ENCODE data around the gene NUDCD2.

NUDCD2 gene

GRCh38 chr5:163459819-163460561 is at the start of gene NUDCD2:
TSS of gene NUDCD2 (minus strand) at chr5:163460102. CDS start at chr5:163460050, 52 bp downstream.
- DNase-seq = peak; percentile 94

- no peak for DNase-seq
Observed at GRCh38 chr5:163509291-163509951, 49.5 kb upstream of the NUDCD2 start.

- DNase-seq = no peak
Observed at GRCh38 chr5:163508753-163509152, 48.9 kb upstream of the NUDCD2 start.

- DNase-seq = no peak
Observed at GRCh38 chr5:163506726-163507125, 46.8 kb upstream of the NUDCD2 start.

- peak; percentile 33 for DNase-seq
Observed at GRCh38 chr5:163506095-163506457, 46.2 kb upstream of the NUDCD2 start.

GRCh38 chr5:163505368-163506094 is 45.6 kb upstream of the NUDCD2 start, which contains the start of gene MAT2B:
TSS of gene MAT2B (plus strand) at chr5:163505619. CDS start at chr5:163505687, 68 bp downstream.
- peak; percentile 94 for DNase-seq

- no peak for DNase-seq
Observed at GRCh38 chr5:163505049-163505367, 45.1 kb upstream of the NUDCD2 start.

- DNase-seq = peak; percentile 63
Observed at GRCh38 chr5:163504079-163504931, 44.4 kb upstream of the NUDCD2 start.

- peak; percentile 46 for DNase-seq
Observed at GRCh38 chr5:163503106-163504078, 43.5 kb upstream of the NUDCD2 start.

- no peak for DNase-seq
Observed at GRCh38 chr5:163502521-163502920, 42.6 kb upstream of the NUDCD2 start.

- no peak for DNase-seq
Observed at GRCh38 chr5:163498886-163499285, 39.0 kb upstream of the NUDCD2 start.

- DNase-seq = no peak
Observed at GRCh38 chr5:163497315-163497714, 37.4 kb upstream of the NUDCD2 start.

GRCh38 chr5:163496286-163496685 is 36.4 kb upstream of the NUDCD2 start:
- no peak for DNase-seq

GRCh38 chr5:163489745-163490075 is 29.8 kb upstream of the NUDCD2 start:
- no peak for DNase-seq

GRCh38 chr5:163489055-163489744 is 29.3 kb upstream of the NUDCD2 start:
- DNase-seq = no peak

GRCh38 chr5:163478982-163479271 is 19.0 kb upstream of the NUDCD2 start:
- no peak for DNase-seq

GRCh38 chr5:163478126-163478981 is 18.5 kb upstream of the NUDCD2 start:
- no peak for DNase-seq

- DNase-seq = no peak
Observed at GRCh38 chr5:163475411-163475810, 15.5 kb upstream of the NUDCD2 start.

- no peak for DNase-seq
Observed at GRCh38 chr5:163473635-163474243, 13.8 kb upstream of the NUDCD2 start.

GRCh38 chr5:163467682-163468081 is 7.8 kb upstream of the NUDCD2 start:
- no peak for DNase-seq

All from stimulated activated CD8-positive, alpha-beta memory T cell treated with anti-CD3 and anti-CD28 coated beads, Interleukin-4, amount 100 ng/mL, for 48 hours (primary cell).